Brain microvascular endothelial cell (primary cell): ENCODE measurements around the gene AP2B1.

Experiments
- DNase-seq: peaks from one replicate; pipeline ENCODE4 v3.0.0-alpha.2; 2020
- H3K27ac ChIP-seq: fragments of 250-450 bp; sonication (Bioruptor Pico); 2 replicates; pipeline ENCODE4 v1.5.1; 2020; ENCODE audit warnings: mild to moderate bottlenecking, moderate library complexity
- H3K27me3 ChIP-seq: fragments of 250-450 bp; sonication (Bioruptor Pico); replicated peaks from 2 replicates; pipeline ENCODE4 v1.5.1; 2020; ENCODE audit warnings: mild to moderate bottlenecking
- H3K36me3 ChIP-seq: fragments of 250-450 bp; sonication (Bioruptor Pico); replicated peaks from 2 replicates; pipeline ENCODE4 v1.5.1; 2020; ENCODE audit warnings: mild to moderate bottlenecking
- H3K4me3 ChIP-seq: 2 replicates; pipeline ENCODE4 v1.5.1; 2011; ENCODE audit warnings: low read depth, mild to moderate bottlenecking, control low read depth, low read length, moderate library complexity
- in situ Hi-C: cut with HindIII; loops from 2 replicates; pipeline ENCODE4 v1.10.0; 2017; ENCODE audit warnings: low sequenced_read_pairs, low pct_ligation_motif_present
- TF ChIP-seq, protein P1 (sequence below): IDR thresholded peaks from 2 replicates; pipeline ENCODE4 v1.5.1; 2011; ENCODE audit warnings: low read depth, mild to moderate bottlenecking, moderate library complexity, low read length, control low read depth, inconsistent platforms; ENCODE audit errors: missing control alignments

AP2B1 gene

DNA sequence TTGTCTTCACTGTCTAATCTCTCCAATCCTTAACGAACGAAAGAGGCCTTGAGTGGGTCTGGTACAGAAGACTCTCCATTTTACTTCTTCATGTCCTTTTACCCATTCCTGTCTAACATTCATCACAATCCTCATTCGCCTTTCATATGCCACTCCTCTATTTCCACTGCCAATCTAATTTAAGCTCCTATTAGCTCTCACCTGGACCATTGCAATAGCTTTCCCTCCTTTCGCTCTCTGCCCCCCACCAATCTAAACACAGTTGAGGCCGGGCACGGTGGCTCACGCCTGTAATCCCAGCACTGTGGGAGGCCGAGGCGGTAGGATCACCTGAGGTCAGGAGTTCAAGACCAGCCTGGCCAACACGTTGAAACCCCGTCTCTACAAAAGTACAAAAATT is 20.2 kb upstream of the AP2B1 start:
- in situ Hi-C loops = no loop called here
- H3K27ac ChIP-seq = no peak overlapping the region
- no peaks in the 10 kb centered on the region for H3K36me3 ChIP-seq
- TF ChIP-seq, protein P1, sequence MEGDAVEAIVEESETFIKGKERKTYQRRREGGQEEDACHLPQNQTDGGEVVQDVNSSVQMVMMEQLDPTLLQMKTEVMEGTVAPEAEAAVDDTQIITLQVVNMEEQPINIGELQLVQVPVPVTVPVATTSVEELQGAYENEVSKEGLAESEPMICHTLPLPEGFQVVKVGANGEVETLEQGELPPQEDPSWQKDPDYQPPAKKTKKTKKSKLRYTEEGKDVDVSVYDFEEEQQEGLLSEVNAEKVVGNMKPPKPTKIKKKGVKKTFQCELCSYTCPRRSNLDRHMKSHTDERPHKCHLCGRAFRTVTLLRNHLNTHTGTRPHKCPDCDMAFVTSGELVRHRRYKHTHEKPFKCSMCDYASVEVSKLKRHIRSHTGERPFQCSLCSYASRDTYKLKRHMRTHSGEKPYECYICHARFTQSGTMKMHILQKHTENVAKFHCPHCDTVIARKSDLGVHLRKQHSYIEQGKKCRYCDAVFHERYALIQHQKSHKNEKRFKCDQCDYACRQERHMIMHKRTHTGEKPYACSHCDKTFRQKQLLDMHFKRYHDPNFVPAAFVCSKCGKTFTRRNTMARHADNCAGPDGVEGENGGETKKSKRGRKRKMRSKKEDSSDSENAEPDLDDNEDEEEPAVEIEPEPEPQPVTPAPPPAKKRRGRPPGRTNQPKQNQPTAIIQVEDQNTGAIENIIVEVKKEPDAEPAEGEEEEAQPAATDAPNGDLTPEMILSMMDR = no peak
- no peaks in the 10 kb centered on the region for H3K27me3 ChIP-seq
- DNase-seq = no peak
- H3K4me3 ChIP-seq = no peak overlapping the region

DNA sequence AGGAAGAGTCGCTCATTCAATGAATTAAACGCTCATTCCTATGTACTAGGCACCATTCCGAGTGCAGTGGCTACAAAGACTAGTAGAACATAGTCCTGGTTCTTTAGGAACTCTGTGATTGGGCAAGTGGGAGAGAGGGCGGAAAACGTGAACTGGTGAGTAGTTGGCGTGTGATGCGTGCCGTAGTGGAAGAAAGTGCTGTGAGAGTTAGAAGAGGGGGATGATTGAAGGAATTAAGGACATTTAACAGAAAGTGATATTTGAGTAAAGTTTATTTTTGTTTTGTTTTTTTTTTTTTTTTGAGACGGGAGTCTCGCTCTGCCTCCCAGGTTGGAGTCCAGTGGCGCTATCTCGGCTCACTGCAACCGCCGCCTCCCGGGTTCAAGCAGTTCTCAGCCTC is 18.6 kb upstream of the AP2B1 start:
- Histone ChIP-seq H3K4me3 (peak overlapping the region; percentile 95), H3K36me3 (no peaks in the 10 kb centered on the region), H3K27me3 (no peaks in the 10 kb centered on the region), H3K27ac (peak overlapping the region; percentile 73)
- TF ChIP-seq, protein P1 = no peak
- in situ Hi-C loops = no loop called here
- DNase-seq = peak; percentile 44

DNA sequence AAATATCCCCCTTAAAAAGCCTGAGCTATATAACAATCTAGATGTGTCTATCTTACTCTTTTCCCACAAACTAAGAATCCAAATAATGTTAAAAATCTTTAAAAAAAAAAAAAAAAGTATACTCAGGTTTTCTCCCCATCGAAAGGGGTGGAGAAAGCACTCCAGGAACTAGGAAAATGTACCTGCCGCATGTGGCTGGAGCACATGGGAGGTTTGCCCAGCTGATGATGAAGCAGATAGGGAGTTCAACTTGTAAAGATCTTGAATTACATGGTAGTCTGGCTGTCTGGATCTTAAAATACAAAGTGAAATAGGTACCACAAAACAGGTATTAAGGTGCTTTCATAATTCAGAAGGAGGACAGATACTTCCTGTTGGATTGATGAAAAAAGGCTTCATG is 17.7 kb upstream of the AP2B1 start:
- Histone ChIP-seq H3K4me3 (no peak overlapping the region), H3K27ac (no peak overlapping the region), H3K36me3 (no peaks in the 10 kb centered on the region), H3K27me3 (no peaks in the 10 kb centered on the region)
- in situ Hi-C loops = no loop called here
- TF ChIP-seq, protein P1 = no peak
- DNase-seq = no peak

DNA sequence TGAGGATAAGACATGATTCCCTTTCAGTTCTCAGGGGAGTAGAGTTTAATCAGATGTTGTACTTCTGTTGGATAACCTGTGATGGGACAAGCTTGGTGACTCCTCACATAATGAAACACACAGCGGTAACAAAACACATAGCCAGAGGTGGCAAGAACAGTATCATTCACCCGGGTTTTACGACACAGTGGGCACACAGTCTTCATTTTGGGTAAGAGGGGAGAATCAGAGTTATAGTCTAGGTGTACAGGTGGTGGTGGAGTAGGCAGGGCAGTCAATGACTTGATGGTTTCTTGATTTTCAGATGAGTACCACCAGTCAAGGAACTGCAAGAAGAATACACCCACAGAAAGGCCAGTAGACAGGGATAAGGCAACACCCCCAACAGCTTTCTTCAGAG is 11.4 kb upstream of the AP2B1 start:
- H3K36me3 ChIP-seq = peaks cover 10% of the 10 kb centered on the region
- no peaks in the 10 kb centered on the region for H3K27me3 ChIP-seq
- no peak overlapping the region for H3K27ac ChIP-seq
- in situ Hi-C loops = no loop called here
- no peak overlapping the region for H3K4me3 ChIP-seq
- DNase-seq = no peak
- TF ChIP-seq, protein P1 = no peak

DNA sequence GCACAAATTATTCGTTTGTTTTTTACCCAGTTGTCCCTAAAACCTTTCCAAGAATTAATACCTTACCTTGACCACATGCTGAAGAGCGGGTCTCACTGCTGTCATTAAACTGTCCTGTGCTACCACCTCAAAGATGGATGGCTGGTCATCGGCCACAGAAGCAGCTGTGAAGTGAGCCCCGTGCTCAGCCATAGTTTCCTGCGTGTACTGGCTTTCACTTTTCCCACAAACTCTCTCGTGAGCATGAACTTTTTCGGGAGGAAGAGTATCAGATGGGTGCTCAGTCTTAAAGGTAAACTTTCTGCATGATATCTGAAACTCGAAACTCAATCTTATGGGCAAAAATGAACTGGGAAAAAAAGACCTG is 9.3 kb upstream of the AP2B1 start:
- DNase-seq = peak; percentile 11
- peak overlapping the region; percentile 85 for H3K4me3 ChIP-seq
- no peaks in the 10 kb centered on the region for H3K27me3 ChIP-seq
- TF ChIP-seq, protein P1 = no peak
- H3K36me3 ChIP-seq = peaks cover 10% of the 10 kb centered on the region
- in situ Hi-C loops = no loop called here
- peak overlapping the region; percentile 53 for H3K27ac ChIP-seq

DNA sequence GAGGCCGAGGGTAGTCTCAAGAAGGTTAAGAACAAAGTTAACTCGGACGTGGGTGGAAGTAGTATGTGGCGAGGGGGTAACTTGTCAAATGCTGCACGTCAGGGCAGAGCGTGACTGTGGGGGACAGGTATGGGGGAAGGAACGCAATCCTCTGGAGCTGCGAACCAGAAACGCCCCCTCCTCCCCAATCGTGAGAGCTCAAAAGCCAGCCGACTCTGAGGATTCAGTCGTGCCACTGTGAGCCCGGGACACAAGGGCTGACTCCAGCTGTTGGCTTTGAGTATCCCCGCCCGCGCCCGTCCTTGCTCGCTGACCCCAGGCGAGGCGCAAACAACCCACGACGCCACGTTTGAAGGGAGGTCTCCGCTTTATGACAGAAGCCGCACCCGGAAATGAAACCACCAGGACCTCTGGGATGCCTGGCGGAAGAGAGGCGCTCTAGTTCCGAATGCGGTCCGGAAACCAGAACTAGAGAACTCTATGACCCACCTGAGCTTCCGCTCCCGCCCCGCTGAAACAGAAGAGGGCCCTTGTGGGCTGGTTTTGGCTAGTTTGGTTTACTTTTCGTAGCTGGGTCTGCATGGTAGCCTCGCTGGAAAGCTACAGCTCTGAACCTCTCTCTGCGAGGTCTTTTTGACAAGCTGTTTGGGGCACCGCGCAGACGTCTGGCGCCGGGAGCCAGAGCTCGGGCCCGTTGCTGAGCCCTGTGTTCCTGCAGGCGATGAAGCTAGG is 8.8 kb upstream of the AP2B1 start, which contains the start of gene PEX12:
TSS of gene PEX12 (minus strand) at position 375 of the 732 bp plus-strand sequence. CDS start 550 bp downstream, outside the sequence.
- H3K4me3 ChIP-seq = peak within 1 kb of the TSS; percentile 85
- in situ Hi-C loops = no loop called here
- peaks cover 10% of the 10 kb centered on the region for H3K36me3 ChIP-seq
- DNase-seq = peak; percentile 81
- H3K27ac ChIP-seq = peak within 1 kb of the TSS; percentile 53
- H3K27me3 ChIP-seq = no peaks in the 10 kb centered on the region
- TF ChIP-seq, protein P1 = no peak
